Hepatic stellate cell (primary cell): ENCODE results near the gene OBP2A.
A peak's percentile ranks its signal among the peaks of the same experiment; 100 is the strongest.
"Not testable (repeated sequence)": the region's sequence is repeated elsewhere in the genome, so short reads cannot be mapped to it uniquely, and the experiment has no call there.

Experiments used
- DNase-seq: peaks from one replicate; pipeline ENCODE4 v3.0.0; 2011; ENCODE audit warnings: low spot score

OBP2A gene

DNA sequence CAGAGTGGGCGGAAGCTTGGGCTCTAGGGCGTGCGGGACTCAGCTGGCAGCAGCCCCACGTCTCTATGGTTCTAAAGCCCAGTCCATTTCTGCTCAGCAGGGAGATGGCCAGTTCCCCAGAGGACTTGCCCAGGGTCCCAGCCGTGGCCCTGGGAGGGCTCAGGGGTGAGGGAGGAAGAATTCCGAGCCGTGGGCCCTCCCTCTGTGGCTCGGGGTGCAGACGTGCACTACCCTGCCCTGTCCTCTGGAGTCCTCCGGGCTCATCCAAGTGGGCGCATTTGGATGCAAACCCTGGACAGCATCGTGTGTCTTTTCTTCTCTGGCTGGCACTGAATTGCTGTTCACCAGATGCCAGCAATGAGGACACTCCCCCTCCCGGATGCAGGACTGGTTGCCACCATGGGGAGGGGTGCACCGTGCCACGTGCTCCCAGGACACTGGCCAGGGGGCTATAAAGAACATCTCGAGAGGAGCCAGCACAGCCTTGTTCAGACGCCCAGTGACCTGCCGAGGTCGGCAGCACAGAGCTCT is at the start of gene OBP2A:
Gene OBP2A, plus strand, starts transcription at position 481 of the 531 bp plus-strand sequence. CDS start 55 bp downstream, outside the sequence.
- not testable (repeated sequence) for DNase-seq

DNA sequence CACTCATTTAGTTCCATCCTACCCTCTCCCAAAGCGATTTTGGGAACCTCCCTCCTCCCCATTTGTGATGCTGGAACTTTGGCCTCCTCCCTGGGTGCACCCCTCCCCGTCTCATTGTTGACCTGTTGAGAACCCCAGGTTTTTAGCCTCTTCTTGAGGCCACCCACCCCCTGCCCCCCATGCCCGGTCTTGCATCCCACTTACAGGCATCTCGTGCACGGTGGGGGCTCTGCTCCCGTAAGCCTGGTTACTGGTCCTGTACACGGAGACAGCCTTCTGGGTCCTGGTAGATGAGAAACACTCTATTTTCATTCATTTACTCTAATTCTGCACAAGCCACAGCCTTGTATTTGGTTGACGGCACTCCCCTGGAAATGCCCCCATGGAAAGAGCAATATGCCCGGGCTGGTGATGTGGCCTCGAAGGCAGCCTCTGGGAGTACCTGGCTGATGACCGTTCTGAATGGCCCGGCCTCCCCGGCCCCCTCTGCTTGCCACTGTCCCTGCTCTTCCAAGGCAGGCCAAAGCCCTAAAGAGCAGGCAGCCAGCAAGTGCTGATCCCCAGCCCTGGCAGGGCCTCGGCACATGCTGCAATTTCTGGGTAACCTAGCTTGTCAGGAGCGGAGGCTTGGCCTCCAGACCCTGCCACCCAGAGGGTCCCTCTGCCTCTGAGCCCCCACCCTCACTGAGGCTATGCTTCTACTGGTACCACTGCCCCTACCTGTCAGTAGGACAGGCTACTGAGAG is 47.4 kb upstream of the OBP2A start:
- no peak for DNase-seq

DNA sequence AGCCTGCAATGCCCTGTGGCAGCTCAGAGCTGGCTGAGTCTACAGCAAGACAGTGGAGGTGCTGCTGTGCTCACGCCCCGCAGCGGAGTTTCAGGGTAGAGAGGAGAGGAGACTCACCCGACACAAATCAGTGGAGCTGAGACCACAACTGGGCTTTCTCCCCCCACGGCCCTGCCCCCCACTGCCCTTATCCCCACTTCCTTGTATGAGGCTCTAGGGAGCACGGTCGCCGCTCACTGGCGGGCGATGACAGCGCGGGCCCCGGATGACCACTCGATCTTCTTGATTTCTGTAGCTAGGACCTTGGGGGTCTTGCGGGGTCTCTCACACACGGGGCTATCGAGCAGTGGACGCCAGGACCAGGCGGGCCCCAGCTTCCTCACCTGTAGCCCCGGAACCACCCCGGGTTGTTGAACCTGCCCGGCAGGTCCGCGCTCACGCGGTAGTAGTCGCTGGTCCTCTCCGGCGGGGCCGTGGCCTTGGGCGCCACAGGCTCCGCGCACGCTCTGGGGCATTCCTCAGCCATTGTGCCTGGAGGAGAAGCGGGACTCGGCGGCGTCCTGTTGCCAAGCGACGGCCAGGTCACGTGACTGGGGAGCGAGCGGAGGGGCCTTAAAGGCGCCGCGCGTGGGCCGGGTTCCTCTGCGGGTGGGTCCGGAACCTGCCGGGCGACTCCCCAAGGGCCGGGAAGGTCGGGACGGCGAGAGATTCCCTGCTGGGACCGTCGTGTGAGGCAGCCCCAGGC is 46.4 kb upstream of the OBP2A start:
- DNase-seq = peak; percentile 92

GRCh38 chr9:135500071-135500524 is 45.8 kb upstream of the OBP2A start:
- peak; percentile 54 for DNase-seq

DNA sequence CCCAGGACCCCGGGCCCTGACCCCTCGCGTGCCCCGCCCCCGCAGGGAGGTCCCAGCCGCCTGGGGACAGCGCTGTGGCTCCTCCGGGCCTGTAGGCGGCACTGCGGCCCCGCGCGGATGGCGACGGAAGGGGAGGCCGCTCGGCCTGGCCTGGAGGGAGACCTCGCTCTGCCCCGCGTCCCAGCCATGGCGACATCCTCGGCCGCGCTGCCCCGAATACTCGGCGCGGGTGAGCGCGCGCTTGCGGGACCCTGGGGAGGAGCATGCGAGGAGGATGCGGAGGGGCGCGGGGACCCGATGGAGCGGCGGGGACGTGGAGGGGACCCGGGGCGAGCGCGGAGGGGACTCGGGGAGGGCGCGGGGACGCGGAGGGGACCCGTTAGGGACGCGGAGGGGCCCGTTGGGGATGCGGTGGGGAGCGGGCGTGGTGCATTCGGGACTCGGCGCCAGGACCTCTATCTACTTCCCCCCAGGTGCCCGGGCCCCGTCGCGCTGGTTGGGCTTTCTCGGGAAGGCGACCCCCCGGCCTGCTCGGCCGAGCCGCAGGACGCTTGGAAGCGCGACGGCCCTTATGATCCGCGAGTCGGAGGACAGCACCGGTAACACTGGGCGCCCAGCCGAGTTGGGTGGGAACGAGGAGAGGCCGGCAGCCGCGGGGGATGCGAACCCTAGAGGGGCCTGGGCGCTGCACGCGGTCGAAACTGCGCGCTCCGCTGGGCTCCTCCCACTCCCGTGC is 45.2 kb upstream of the OBP2A start, which contains the start of gene MRPS2:
Gene MRPS2, plus strand, starts transcription at position 158 of the 736 bp plus-strand sequence. Its CDS starts 29 bp downstream, at position 187.
- DNase-seq = peak; percentile 95

- DNase-seq = peak; percentile 87
Measured at GRCh38 chr9:135501261-135502167, 44.4 kb upstream of the OBP2A start.

- DNase-seq = no peak
Measured at GRCh38 chr9:135502168-135502872, 43.6 kb upstream of the OBP2A start.

DNA sequence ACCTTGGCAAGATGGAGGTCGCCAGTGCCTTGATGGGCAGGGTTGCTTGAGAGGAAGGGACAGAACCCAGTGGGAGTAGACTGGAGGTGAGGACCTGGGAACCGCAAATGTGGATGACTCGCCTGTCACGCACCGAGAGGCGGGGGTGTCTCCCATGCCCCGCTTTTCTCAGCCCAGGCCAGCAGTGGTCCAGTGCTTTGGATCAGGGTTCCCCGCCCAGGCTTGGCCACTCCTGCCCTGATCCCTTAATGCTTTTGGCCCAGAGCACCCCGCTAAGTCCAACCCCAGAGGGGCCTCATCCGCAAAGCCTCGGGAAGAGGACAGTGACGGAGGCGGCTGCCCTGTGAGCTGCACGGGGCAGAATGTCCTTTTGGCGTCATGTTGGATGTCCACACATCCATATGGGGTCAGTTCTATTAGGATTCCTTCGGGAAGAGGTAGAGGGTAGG is 43.0 kb upstream of the OBP2A start:
- no peak for DNase-seq

DNA sequence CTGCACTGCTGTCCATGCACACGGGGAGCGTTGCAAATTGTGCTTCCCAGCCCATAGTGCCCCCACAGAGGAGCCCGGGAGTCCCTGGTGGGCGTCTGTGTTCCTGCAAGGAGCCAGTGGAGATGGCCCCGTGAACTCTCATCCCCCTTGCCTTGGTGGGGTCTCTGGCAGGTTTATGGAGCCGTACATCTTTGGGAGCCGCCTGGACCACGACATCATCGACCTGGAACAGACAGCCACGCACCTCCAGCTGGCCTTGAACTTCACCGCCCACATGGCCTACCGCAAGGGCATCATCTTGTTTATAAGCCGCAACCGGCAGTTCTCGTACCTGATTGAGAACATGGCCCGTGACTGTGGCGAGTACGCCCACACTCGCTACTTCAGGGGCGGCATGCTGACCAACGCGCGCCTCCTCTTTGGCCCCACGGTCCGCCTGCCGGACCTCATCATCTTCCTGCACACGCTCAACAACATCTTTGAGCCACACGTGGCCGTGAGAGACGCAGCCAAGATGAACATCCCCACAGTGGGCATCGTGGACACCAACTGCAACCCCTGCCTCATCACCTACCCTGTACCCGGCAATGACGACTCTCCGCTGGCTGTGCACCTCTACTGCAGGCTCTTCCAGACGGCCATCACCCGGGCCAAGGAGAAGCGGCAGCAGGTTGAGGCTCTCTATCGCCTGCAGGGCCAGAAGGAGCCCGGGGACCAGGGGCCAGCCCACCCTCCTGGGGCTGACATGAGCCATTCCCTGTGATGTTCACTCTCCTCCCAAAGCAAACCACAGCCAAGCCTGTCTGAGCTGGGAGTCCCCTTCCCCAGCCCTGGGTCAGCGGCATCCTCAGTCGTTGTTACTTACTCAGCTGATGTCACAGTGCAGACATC is 42.3 kb upstream of the OBP2A start:
- no peak for DNase-seq

DNA sequence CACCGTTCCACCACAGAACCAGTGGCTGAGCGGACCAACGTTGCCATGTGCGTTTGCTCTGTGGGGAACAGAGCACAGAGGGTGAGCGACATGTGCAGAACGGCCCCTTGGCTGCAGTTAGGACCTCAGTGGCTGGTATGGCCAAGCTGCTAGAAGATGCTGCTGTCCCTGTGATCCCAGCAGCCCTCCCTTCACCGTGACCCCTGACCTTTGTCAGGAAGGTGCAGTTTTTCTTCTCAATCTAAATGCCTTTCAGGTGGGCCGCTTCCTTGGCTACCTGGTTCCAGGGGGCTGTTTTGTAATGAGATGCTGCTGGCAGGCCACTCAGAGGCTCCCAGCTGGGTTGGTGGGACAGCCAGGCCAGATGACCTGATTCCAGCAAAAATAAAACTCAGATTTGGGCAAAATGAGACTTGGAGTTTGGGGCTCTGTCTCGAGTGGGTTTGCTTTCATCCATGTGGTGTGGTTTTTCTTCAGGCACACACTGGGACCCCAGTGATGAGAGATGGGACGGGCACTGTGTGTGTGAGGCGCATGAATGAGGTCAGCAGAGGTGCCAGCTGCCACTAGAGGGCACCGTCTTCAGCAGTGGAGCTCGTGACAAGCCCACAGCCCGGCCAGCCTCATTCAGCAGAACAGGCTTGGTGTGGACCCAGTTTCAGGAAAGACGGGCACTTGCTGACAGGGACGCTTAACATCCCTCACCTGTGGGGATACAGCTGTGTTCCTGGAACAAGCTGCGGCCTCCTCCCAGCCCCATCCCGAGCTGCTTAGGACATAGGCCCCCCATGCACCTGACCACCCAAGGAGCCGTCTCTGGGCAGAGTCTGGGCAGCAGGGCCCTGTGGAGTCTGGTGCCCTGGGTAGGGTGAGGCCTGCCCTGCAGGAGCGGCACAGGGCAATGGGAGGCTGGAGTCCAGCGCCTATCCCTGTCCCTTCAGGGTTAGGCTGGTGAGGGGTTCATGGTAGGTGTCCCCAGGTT is 41.4 kb upstream of the OBP2A start:
- DNase-seq = peak; percentile 79

GRCh38 chr9:135505406-135506187 is 40.3 kb upstream of the OBP2A start:
- DNase-seq = no peak

- no peak for DNase-seq
Measured at GRCh38 chr9:135506327-135507103, 39.4 kb upstream of the OBP2A start.

GRCh38 chr9:135507104-135508035 is 38.6 kb upstream of the OBP2A start:
- DNase-seq = no peak

DNA sequence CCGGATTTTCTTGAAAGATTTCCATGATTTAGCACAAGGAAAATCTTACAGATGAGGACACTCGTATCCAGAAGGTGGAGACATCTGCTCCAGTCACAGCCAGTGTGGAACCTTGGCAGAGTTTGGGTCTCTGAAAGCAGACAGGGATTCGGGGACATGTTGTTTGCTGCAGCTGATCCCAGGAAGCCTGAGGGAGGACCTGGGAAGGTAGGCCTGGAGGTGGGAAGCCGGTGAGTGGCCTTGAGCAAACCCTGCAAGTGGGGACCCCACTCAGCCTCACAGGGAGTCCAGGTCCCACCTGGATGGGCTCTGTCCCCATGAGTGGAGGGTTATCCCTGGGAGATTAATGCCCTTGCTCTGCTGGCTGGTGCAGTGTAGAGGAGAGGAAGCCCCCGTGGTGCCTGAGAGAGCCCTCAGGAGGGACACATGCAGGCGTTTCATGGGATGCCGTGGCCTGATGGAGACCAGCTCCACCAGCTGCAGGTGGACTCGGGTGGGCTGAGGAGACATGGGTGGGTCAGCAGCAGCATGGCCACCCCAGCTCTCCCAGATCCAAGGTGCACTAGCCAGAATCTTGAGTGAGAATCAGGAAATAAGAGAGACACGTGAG is 37.6 kb upstream of the OBP2A start:
- DNase-seq = no peak

- no peak for DNase-seq
Measured at GRCh38 chr9:135509458-135509857, 36.5 kb upstream of the OBP2A start.
